Measurements from ENCODE around the gene ZNF423.

ZNF423 gene

DNA sequence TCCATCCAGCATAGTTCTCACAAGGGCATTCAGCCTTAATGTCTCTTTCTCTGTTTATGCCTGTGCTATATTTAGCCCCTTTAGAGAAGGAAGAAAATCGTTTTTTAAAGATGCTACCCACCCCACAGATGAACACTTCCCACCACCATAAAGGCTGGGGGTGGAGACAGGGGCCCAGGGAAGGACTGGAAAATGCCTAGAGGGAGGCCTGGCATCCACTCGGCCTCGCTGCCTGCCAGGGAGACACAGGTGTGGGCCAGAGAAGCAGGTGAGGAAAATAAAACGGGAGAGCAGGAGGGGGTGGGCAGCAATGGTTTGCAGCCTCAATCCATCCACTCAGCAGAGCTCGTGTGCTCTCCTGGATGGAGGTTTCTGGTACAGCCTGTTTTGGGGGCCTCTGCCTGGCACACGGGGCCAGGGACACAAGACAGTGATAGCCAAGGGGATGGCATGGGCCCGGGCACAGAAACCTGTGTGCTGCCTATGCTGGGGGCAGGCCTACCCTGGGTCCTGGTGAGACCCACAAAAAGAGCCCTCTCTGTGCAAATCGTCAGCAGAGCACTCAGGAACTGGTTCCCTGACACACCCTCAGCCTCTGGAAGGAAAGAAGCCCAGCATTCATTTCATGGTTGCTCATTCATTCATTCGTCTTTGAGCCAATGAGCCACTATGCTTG lies 360.9 kb downstream of the ZNF423 start:
- TF ChIP-seq SIN3A (IDR thresholded peaks at IDR 0.05; ENCODE audit: borderline replicate concordance, insufficient read depth, low read length) (no peak), TAF1 (IDR thresholded peaks at IDR 0.05; ENCODE audit: borderline replicate concordance, insufficient read depth, low read length) (no peak), POLR2AphosphoS5 (IDR thresholded peaks at IDR 0.05; ENCODE audit: low read depth, low read length) (no peak), FOXP2 (optimal IDR thresholded peaks at IDR 0.05; ENCODE audit: borderline replicate concordance, extremely low read depth, extremely low read length, insufficient read depth) (no peak)
- TF ChIP-seq, protein P1, sequence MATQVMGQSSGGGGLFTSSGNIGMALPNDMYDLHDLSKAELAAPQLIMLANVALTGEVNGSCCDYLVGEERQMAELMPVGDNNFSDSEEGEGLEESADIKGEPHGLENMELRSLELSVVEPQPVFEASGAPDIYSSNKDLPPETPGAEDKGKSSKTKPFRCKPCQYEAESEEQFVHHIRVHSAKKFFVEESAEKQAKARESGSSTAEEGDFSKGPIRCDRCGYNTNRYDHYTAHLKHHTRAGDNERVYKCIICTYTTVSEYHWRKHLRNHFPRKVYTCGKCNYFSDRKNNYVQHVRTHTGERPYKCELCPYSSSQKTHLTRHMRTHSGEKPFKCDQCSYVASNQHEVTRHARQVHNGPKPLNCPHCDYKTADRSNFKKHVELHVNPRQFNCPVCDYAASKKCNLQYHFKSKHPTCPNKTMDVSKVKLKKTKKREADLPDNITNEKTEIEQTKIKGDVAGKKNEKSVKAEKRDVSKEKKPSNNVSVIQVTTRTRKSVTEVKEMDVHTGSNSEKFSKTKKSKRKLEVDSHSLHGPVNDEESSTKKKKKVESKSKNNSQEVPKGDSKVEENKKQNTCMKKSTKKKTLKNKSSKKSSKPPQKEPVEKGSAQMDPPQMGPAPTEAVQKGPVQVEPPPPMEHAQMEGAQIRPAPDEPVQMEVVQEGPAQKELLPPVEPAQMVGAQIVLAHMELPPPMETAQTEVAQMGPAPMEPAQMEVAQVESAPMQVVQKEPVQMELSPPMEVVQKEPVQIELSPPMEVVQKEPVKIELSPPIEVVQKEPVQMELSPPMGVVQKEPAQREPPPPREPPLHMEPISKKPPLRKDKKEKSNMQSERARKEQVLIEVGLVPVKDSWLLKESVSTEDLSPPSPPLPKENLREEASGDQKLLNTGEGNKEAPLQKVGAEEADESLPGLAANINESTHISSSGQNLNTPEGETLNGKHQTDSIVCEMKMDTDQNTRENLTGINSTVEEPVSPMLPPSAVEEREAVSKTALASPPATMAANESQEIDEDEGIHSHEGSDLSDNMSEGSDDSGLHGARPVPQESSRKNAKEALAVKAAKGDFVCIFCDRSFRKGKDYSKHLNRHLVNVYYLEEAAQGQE (IDR thresholded peaks at IDR 0.05; ENCODE audit: insufficient read depth in 1 of 2, low read depth in 2 of 2, low read length in 2 of 2) = no peak

DNA sequence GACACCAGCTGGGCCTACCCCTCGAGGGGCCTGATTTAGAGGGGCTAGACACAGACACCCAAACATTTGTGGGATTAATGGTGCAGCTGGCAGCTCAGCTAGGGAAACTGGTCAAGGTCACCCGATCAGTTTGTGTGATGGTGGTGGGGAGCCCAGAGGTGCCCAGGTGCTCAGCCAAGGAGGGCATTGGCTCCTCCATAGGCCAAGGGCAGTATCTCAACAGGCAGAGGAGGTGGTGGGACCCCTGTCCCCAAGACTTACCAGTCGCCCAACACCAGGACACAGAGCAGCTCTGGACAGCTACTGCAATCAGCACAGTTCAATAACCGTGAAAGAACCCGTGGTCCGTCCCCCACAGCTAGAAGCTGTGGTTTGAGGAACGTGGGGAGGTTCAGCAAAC lies 361.4 kb downstream of the ZNF423 start:
- TF ChIP-seq FOXP2 (optimal IDR thresholded peaks at IDR 0.05; ENCODE audit: borderline replicate concordance, extremely low read depth, extremely low read length, insufficient read depth) = no peak

DNA sequence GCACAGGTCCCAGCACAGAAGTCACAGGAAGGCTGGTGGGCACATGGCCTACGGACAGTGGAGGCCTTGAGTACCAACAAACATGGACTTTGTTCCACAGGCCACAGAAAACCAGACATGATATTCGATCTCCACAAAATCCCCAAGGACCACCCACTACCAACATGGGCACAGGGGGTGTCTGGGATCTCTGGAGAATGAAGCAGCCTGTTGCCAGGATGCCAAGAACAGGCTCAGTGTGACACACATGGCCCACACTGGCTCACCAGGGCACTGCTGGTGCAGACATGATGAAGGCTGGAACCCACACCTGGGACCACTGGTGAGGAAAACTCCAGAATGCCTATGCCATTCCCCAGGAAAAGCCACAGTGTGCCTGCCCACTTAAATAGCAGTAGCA lies 362.1 kb downstream of the ZNF423 start:
- TF ChIP-seq SIN3A (IDR thresholded peaks at IDR 0.05; ENCODE audit: borderline replicate concordance, insufficient read depth, low read length) (no peak), TAF1 (IDR thresholded peaks at IDR 0.05; ENCODE audit: borderline replicate concordance, insufficient read depth, low read length) (no peak), FOXP2 (optimal IDR thresholded peaks at IDR 0.05; ENCODE audit: borderline replicate concordance, extremely low read depth, extremely low read length, insufficient read depth) (no peak), POLR2AphosphoS5 (IDR thresholded peaks at IDR 0.05; ENCODE audit: low read depth, low read length) (no peak)
- TF ChIP-seq, protein P1 (IDR thresholded peaks at IDR 0.05; ENCODE audit: insufficient read depth in 1 of 2, low read depth in 2 of 2, low read length in 2 of 2) = no peak

DNA sequence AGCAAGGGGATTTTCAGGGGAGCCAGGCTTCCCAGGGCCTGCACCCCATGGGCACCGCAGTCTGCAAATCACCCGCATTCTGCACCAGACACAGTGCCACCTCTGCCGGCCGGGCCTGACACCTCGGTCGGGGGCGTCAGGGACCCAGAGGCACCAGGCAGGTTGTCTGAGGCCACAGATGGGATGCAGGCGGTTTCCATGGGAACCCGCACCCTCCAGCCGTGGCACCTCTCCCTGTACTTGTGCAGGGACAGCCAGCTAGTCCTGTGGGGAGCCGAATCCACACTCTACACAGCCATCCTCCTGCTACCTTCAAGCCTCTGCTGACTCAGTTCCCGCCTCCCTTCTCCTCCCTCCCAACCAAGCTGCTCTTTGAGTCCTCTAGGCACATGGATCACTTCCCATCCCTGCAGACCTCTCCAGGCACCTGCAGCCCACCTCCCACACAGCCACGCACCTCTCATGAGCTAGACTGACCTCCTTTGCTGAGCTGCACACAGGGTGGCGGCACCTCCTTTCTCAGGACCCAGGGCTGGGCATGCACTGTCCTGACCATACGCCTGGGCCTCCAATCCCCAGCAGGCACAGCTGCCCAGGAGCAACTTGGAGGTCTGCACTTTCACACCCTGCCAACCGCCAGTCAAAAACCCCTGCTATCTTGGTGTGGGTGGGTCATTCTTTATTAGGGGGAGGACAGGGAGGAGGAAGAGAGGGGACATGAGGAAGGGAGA lies 362.9 kb downstream of the ZNF423 start:
- TF ChIP-seq, protein P1 (IDR thresholded peaks at IDR 0.05; ENCODE audit: insufficient read depth in 1 of 2, low read depth in 2 of 2, low read length in 2 of 2) = no peak
- TF ChIP-seq POLR2AphosphoS5 (IDR thresholded peaks at IDR 0.05; ENCODE audit: low read depth, low read length) (no peak), TAF1 (IDR thresholded peaks at IDR 0.05; ENCODE audit: borderline replicate concordance, insufficient read depth, low read length) (no peak), FOXP2 (optimal IDR thresholded peaks at IDR 0.05; ENCODE audit: borderline replicate concordance, extremely low read depth, extremely low read length, insufficient read depth) (no peak), SIN3A (IDR thresholded peaks at IDR 0.05; ENCODE audit: borderline replicate concordance, insufficient read depth, low read length) (no peak)

DNA sequence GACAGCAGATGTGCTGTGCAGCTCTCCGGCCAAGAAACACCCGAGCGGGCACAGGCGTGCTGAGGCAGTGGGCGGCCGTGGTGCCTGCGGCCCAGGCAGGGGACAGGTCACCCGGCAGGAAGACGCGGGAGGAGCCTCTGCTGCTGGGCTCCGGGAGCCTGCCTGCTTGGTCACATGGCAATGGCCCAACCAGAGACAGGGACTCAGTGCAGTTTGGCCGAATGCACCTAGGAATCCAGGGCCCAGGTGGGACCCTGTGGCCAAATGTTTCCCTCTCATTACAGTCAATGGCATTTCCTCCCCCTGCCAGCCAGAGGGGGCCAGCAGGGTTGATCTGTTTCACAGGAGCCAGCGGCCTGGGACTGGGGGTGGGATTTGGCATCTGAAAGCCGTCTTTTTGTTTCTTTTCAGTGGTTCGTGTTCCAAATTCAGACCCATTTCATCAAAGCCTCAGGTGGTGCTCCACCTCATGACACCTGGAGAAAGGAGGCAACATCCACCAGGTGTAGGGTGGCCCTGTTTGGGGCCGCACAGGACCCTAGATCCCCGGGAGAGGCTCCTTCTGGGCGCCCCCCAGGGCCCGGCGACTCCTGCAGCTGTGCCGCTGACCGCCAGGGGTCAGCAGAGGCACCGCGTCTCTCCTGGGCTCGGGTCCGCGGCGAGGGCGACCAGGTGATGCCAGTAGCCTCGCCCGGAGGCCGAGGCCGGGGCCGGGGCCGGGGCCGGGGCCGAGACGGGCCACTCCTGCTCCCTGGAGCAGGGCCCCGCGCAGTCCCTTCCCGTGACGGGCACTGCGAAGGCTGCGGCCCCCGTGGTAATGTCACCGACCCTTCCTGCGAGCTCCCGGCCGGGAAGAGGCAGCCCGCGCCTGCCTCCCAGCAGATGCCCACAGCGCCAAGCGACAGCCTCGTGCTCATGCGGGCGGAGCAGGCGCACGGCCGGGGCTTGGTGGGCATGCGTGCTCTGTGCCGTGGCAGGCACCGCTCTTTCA lies 363.8 kb downstream of the ZNF423 start:
- TF ChIP-seq FOXP2 (optimal IDR thresholded peaks at IDR 0.05; ENCODE audit: borderline replicate concordance, extremely low read depth, extremely low read length, insufficient read depth) (no peak), POLR2AphosphoS5 (IDR thresholded peaks at IDR 0.05; ENCODE audit: low read depth, low read length) (no peak), SIN3A (IDR thresholded peaks at IDR 0.05; ENCODE audit: borderline replicate concordance, insufficient read depth, low read length) (no peak), TAF1 (IDR thresholded peaks at IDR 0.05; ENCODE audit: borderline replicate concordance, insufficient read depth, low read length) (no peak)
- TF ChIP-seq, protein P1 (IDR thresholded peaks at IDR 0.05; ENCODE audit: insufficient read depth in 1 of 2, low read depth in 2 of 2, low read length in 2 of 2) = no peak

All from PFSK-1 (cell line).